GM12872 (cell line): ENCODE data around the gene SPTLC1.

Source experiments
- CTCF ChIP-seq: IDR thresholded peaks from 3 replicates; pipeline ENCODE4 v1.5.1; 2011; ENCODE audit warnings: low read depth, mild to moderate bottlenecking, low read length, moderate library complexity; ENCODE audit not compliant: insufficient read depth

SPTLC1 gene

GRCh38 chr9:92046676-92047075, 68.5 kb downstream of the SPTLC1 start:
- TF ChIP-seq CTCF = no peak

GRCh38 chr9:92044936-92045335, 70.3 kb downstream of the SPTLC1 start:
- TF ChIP-seq CTCF = no peak

GRCh38 chr9:92043002-92043401, 72.2 kb downstream of the SPTLC1 start:
- TF ChIP-seq CTCF = no peak

GRCh38 chr9:92042260-92042659, 73.0 kb downstream of the SPTLC1 start:
- TF ChIP-seq CTCF = no peak

DNA sequence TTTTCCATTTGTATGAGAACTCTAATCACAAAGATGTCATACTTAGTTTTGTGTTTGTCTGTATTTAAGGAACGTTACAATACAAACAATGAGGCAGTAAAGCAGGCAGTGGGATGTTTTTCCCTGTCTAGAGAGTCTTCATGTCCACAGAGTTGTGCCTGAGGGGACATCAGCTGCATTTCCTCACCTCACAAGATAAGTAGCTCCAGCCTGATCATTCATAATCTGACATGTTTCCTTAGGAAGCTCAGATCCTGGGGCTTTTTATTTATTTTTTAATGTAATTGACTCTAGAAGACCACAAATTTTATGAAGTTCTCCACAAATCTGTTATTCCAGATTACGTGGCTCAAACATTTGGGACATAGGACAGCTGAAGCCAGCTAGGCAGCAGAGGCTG, 78.5 kb downstream of the SPTLC1 start:
- no peak for TF ChIP-seq CTCF

DNA sequence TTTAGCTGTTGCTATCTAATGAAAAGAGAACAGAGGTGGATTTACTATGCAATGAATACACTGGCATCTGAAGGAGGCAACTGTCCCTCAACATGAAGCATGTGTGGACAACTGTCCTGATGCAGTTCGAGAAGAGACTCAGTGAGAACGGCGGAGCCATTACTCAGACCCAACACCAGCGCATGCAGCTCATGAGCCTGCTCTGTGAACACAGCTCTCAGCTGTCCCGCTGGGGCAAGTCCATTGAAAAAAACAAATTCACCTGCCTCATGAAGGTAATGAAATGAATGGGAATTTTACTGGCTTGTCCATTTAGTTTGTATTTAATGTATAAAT, 78.8 kb downstream of the SPTLC1 start:
- no peak for TF ChIP-seq CTCF

DNA sequence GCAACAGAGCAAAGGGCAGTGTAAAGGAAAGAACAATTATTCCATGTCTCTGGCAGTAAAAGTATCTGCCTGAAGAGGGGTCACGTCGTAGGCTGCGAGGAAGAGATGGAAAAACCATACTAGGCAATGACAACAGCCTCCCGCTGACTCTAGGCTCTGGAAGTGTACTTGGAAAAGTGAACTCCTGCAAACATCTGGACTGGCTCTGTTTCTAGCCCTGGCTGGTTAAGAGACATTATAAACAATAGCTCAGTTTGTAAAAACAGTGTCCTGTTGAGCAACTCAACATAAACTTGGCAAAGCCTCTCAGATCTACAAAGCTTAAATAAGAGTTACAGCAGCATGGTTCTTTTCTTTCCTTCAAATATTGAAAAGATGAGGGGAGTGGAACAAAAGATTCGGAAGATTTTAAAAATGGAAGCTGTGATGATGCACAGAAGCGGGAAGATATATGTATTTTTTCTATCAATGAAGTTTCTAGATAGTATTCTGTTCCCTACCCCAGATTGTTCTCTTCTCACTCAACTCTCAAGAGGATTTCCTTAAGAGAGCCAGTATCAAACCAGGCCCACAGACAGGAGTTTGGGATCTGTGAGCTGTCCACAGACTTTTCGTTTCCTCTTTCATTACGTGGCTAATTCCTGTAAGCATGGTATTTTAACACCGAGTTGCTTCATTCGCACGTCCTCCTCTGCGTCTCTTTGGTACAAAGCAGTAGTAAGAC, 79.4 kb downstream of the SPTLC1 start:
- TF ChIP-seq CTCF = no peak
